GM06990 (cell line): ENCODE results near the gene FTO.

ENCODE experiments used
- DNase-seq: peaks from one replicate; pipeline ENCODE4 v3.0.0-alpha.2; 2011; ENCODE audit not compliant: insufficient read length; ENCODE audit errors: extremely low read depth
- H3K27me3 ChIP-seq: replicated peaks from 2 replicates; pipeline ENCODE4 v1.6.0; 2011; ENCODE audit warnings: low read length; ENCODE audit not compliant: control insufficient read depth, insufficient read depth
- H3K36me3 ChIP-seq: 2 replicates; pipeline ENCODE4 v1.5.1; 2011; ENCODE audit warnings: low read length; ENCODE audit not compliant: control insufficient read depth, insufficient read depth
- H3K4me3 ChIP-seq: replicated peaks from 2 replicates; pipeline ENCODE4 v1.5.1; 2011; ENCODE audit warnings: low read depth, mild to moderate bottlenecking, control low read depth, low read length
- CTCF ChIP-seq: IDR thresholded peaks from 2 replicates; pipeline ENCODE4 v1.5.1; 2011; ENCODE audit warnings: low read length, control low read depth, mild to moderate bottlenecking, inconsistent platforms; ENCODE audit not compliant: insufficient read depth, poor library complexity, severe bottlenecking

Gene FTO

GRCh38 chr16:53832896-53833544, 129.1 kb downstream of the FTO start:
- no peaks in the 10 kb centered on the region for H3K36me3 ChIP-seq
- H3K27me3 ChIP-seq: no peaks in the 10 kb centered on the region
- no peak for TF ChIP-seq CTCF
- no peak overlapping the region for H3K4me3 ChIP-seq
- no peak for DNase-seq

DNA sequence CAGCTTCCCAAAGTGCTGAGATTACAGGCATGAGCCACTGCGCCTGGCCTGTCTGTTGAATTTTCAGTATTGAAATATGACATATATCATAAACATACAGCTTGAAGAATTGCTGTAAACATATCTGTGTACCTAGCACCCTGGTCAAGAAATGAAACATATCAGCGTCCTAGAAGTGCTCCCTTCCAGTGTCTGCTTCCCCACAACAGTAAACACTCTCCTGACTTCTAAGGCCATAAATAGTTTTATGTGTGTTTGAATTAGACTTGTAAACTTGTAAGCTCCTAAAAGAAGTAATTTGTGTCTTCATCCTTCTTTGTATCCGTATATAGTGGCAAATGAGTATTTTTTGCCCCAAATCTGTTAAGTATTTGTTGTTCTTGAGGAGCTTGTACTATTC, 132.2 kb downstream of the FTO start:
- no peak overlapping the region for H3K4me3 ChIP-seq
- DNase-seq: no peak
- H3K27me3 ChIP-seq: no peaks in the 10 kb centered on the region
- no peaks in the 10 kb centered on the region for H3K36me3 ChIP-seq
- TF ChIP-seq CTCF: no peak

DNA sequence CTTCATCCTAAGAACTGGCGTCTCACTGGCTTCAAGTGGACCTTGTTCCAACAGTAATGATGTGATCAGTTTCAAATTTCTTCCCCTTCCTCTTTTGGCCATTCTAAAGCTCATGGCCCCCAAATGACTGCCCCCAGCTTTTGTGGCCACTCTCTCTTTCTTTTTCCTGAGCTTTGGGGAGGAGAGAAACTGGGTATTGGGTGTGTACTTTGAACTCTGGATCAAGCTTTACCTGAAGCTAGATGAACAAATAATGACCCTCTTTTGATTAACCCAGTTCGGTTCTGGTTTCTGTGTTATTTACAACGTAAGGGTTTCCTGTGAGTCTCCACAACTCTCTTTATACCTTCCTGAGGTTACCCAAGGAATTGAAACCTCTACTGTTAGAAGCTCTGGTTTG, 132.7 kb downstream of the FTO start:
- TF ChIP-seq CTCF: no peak
- no peak for DNase-seq
- H3K36me3 ChIP-seq: no peaks in the 10 kb centered on the region
- H3K27me3 ChIP-seq: no peaks in the 10 kb centered on the region
- H3K4me3 ChIP-seq: no peak overlapping the region

GRCh38 chr16:53837426-53837825, 133.5 kb downstream of the FTO start:
- Histone ChIP-seq H3K4me3 (no peak overlapping the region), H3K36me3 (no peaks in the 10 kb centered on the region), H3K27me3 (no peaks in the 10 kb centered on the region)
- DNase-seq: no peak
- no peak for TF ChIP-seq CTCF

GRCh38 chr16:53839150-53839549, 135.2 kb downstream of the FTO start:
- no peak overlapping the region for H3K4me3 ChIP-seq
- TF ChIP-seq CTCF: no peak
- H3K27me3 ChIP-seq: no peaks in the 10 kb centered on the region
- no peaks in the 10 kb centered on the region for H3K36me3 ChIP-seq
- no peak for DNase-seq

GRCh38 chr16:53840456-53840855, 136.5 kb downstream of the FTO start:
- no peak overlapping the region for H3K4me3 ChIP-seq
- no peak for TF ChIP-seq CTCF
- no peak for DNase-seq
- no peaks in the 10 kb centered on the region for H3K27me3 ChIP-seq
- H3K36me3 ChIP-seq: no peaks in the 10 kb centered on the region
